T-helper 2 cell treated with Interferon-gamma antibody and Interleukin-4, amounts not matched to agents 100 ng/mL and 5 ng/mL, for 36 hours (primary cell): ENCODE data around the gene ZC3H4. TPM values are rescaled to one million over a fixed set of nuclear protein-coding genes. Genes with fewer than 3 reads are reported as not detected.
"Not testable (repeated sequence)": the region's sequence is repeated elsewhere in the genome, so short reads cannot be mapped to it uniquely, and the experiment has no call there.

ENCODE experiments used
- intact Hi-C: fragments of 100-400 bp; cut with micrococcal nuclease; formaldehyde crosslinking; loops from one replicate; pipeline ENCODE4 v1.15.1; 2023
- total RNA-seq: library from RNA; stranded (reverse); gene quantifications from 2 replicates; pipeline ENCODE4 v1.2.3, GENCODE V29; 2022

ZC3H4 gene
- total RNA-seq, 1 donor from 2014 or later = 106 TPM

- intact Hi-C loops = no loop called here
Measured at GRCh38 chr19:47058621-47059022, 55.0 kb downstream of the ZC3H4 start.

GRCh38 chr19:47057328-47057727 lies 56.2 kb downstream of the ZC3H4 start:
- intact Hi-C loops = no loop called here

DNA sequence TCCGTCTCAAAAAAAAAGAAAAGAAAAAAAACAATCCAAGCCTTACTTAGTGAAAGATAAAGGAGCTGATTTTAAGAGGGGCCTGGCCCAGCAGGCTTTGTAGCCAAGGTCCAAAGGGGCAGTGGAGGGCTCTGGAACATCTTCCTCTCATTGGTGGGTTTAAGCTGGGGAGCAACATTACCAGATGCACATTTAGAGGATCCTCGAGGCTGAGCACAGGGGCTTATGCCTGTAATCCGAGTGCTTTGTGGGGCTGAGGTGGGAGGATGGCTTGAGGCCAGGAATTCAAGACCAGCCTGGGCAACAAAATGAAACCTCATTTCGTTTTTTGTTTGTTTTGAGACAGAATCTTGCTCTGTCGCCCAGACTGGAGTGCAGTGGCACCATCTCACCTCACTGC lies 57.2 kb downstream of the ZC3H4 start:
- intact Hi-C loops = no loop called here

- intact Hi-C loops = not testable (repeated sequence)
Measured at GRCh38 chr19:47050562-47050961, 63.0 kb downstream of the ZC3H4 start.

DNA sequence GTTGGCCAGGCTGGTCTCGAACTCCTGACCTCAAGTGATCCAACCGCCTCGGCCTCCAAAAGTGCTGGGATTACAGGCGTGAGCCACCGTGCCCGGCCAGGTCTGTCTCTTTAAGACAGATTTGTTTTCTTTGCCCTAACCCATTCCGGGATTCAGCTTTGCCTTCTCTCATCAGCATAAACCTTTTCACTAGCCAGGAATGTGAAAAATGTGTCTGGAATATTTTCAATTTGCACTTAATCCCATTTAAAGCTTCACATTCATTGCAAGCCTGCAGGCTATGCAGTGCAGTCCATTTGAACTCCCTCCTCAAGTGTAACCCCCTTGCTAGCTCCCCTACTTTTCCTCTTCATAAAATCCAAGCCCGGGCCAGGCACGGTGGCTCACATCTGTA lies 64.3 kb downstream of the ZC3H4 start:
- intact Hi-C loops = no loop called here

- intact Hi-C loops = loop anchor here (1.0 kb wide), 3 partner anchors 65 to 208 kb away; partner anchors contain the start of genes AP2S1, CCDC9 and ZC3H4
Measured at GRCh38 chr19:47047763-47048405, 65.7 kb downstream of the ZC3H4 start.

DNA sequence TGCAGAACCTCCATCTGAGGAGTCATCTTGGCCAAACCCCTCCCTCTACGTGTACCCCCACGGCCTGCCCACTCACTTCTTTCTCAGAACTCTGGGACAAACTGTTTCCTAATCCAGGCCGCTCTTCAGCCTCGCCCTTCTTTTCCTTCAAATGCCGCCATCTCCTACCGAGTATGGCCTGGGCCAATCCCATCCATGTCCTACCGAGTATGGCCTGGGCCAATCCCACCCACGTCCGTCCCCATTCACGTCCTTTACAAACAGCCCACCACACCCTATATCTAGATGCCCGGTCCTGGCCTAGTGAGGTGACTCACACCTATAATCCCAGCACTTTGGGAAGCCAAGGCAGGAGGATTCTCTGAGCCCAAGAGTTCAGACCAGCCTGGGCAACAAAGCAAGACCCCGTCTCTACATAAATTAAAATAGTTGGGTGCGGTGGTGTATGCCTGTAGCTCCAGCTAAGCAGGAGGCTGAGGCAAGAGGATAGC lies 66.3 kb downstream of the ZC3H4 start:
- intact Hi-C loops = no loop called here

DNA sequence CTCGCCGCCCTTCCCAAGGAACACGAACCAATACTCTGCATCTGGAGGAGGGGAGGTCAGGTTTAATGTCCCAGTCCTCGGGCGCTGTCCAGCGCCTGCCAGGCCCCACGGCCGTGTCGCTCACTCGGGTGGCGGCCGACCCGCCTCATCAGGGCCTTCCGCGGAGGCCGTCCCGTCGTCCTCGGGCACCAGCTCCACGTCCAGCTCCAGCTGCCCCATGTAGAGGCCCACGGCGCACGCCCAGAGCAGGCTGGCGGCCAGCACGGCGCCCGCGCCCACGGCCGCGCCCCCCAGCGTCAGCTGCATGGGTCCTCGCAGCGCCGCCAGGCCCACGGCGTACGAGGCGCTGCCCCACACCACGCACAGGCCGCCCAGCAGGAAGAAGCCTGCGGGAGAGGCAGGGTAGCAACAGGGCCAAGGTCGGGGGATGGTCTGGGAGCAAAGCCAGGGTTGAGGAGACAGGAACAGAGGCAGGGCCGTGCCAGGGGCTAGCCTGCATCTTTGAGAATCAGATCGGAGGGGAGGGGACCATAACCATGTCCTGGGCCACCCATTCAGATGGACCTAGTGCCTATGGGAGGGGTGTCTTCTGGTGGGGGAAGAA lies 67.6 kb downstream of the ZC3H4 start:
- intact Hi-C loops = no loop called here

DNA sequence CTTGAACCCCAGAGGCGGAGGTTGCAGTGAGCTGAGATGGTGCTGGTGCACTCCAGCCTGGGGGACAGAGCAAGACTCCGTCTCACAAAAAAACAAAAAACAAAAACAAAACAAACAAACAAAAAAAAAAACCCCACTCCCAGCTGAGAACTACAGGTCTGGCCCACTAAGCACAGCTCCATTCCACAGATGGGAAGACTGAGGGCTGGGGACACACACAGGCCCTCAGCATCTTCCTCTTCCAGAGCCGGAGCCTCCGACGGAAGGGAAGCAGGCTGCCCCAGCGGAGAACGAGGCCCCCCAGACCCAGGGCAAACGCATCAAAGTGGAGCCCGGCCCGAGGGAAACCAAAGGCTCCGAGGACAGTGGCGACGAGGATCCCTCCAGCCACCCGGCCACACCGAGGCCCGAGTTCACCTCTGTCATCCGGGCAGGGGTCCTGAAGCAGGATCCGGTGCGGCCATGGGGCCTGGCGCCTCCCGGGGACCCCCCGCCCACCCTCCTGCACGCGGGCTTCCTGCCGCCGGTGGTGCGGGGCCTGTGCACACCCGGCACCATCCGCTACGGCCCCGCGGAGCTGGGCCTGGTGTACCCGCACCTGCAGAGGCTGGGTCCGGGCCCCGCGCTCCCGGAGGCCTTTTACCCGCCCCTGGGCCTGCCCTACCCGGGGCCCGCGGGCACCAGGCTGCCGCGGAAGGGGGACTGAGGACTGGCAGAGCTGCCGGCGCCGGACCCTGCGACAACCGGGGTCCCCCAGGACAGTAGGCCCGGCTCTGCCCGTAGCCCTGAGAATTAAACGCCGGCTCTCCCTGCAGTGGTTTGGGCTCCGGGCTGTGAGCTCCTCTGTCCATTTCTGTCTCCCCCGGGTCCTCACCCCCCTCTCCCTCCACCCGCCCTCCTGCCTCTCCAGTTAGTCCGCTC lies 68.4 kb downstream of the ZC3H4 start:
- intact Hi-C loops = no loop called here

GRCh38 chr19:47040869-47041268 lies 72.7 kb downstream of the ZC3H4 start:
- intact Hi-C loops = no loop called here

DNA sequence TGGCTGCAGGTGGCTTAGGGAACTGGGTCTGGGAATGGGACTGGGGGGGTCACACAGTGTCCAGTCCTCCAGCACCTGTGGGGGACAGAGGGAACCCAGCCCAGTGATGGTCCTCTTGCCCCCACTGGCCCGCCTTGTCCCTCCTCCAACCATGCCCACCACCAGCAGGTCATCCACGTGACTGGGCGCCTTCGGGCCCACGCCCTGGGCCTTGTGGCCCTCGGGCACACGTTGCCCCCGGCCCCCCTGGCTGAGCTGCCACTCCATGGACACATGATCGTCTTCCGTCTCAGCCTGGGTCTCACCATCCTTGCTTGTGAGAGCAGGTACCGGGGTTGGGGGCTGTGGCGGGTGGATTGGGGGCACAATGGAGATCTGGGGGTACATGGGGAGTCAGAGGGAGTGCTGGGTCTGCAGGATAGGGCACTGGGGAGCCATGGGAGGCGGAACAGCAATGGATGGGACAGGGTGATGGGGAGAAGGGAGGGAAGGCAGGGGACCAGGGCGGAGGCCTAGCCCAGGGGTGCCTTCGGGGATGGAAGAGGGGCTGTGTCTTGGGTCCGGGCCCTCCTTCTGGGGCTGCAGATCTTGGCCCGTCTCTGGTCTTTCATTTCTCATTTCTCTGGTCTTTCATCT lies 74.2 kb downstream of the ZC3H4 start:
- intact Hi-C loops = loop anchor here (10.0 kb wide), 1 partner anchor 205 kb away; no protein-coding TSS in a partner anchor

GRCh38 chr19:47037766-47038165 lies 75.8 kb downstream of the ZC3H4 start:
- intact Hi-C loops = loop anchor here (10.0 kb wide), 1 partner anchor 207 kb away; no protein-coding TSS in a partner anchor

DNA sequence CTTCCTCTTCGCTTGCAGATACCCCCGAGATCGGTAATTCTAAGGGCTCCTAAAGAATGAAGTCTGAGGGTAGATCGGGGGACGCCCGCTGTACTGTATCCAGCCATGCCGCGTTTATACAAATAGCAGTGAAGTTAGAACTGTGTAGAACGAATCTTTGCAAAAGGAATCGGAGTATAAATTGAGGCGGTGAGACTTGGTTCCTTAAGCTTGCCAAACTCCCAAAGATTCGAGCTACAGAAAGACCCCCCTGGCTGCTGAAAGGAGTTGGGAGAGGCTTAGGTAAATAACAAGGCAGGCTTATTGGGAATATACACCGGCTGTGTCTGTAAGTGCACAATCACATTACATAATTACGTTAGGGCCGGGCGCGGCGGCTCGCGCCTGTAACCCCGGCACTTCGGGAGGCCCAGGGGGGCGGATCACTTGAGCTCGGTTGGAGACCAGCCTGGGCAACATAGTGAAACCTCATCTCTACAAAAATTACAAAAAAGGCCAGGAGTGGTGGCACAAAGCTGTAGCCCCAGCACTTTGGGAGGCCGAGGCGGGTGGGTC lies 77.4 kb downstream of the ZC3H4 start:
- intact Hi-C loops = loop anchor here (10.0 kb wide), 1 partner anchor 209 kb away; no protein-coding TSS in a partner anchor

GRCh38 chr19:47035127-47036096 lies 78.2 kb downstream of the ZC3H4 start:
- intact Hi-C loops = loop anchor here (1.0 to 10.0 kb wide), 3 partner anchors 90 to 209 kb away; partner anchors contain the start of gene SAE1

DNA sequence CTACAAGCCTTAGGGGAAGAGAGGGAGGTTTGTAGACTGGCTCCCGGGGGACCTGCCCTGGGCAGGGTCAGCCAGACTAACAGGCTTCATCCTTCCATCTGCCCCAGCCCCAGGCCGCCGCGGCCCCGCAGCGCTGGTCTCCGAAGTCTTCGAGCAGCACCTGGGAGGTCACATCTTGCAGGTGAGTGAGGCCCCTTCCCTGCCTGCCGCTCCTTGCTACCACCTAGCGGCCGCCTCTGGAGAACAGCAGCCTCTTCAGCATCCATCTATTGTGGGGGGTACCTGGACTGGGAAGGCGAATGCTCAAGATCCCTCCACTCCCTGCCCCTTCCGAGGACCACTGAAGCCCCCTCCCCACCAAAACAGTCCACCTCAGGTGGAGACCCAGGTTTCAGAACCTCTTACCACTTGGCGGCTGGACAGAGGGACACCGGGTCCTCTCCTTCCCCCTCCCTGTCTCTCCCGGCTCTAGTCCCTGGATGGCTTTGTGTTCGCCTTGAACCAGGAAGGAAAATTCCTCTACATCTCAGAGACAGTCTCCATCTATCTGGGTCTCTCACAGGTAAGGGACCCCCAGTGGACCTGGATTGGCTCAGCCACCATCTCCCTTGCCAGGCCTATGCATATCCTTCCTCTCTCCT lies 81.3 kb downstream of the ZC3H4 start:
- intact Hi-C loops = loop anchor here (1.0 to 10.0 kb wide), 2 partner anchors 19 to 213 kb away; no protein-coding TSS in a partner anchor

DNA sequence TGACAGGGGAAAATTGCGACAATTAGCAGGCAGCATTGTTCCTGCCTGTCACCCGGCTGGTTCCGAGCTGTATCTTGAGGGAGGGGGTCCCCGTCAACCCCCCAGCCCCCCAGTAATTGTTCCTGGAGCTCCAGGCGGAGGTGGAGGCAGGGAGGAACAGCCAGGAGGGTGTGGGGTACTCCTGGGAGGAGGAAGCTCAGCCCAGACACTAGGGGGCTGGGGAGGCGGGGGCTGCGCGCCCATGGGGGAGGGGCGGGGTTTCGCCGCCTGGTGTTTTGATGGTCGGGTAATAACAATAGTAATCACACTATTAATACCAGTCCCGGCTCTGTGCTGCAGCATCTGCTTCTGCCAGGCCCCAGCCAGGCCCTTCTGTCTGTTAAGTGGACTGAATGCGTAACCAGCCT lies 85.4 kb downstream of the ZC3H4 start:
- intact Hi-C loops = no loop called here

- intact Hi-C loops = no loop called here
Measured at GRCh38 chr19:47027586-47028088, 85.9 kb downstream of the ZC3H4 start.

GRCh38 chr19:47026889-47027288 lies 86.7 kb downstream of the ZC3H4 start:
- intact Hi-C loops = no loop called here

DNA sequence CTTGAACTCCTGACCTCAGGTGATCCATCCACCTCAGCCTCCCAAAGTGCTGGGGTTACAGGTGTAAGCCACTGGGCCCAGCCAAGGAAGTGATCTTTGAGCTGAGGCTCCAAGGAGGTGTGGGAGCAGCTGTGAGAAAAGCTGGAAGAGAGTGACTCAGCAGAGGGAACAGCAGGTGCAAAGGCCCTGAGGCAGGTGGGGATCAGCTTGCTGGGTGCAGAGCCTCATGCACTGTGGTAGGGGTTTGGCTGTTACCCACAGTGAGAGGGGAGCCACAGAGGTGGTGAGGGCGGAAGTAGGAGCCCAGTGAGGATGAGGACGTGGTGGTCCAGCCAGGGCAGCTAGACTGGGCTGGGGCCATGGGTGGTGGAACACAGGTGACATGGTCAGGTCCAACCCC lies 87.4 kb downstream of the ZC3H4 start:
- intact Hi-C loops = no loop called here
